ENCODE measurements around the gene PLXNB1. TPM values are rescaled to one million over a fixed set of nuclear protein-coding genes. Genes with fewer than 3 reads are reported as not detected.

The PLXNB1 gene
- total and polyA plus RNA-seq, 12 donors, result 3.4 to 115 (median 13.7) TPM

DNA sequence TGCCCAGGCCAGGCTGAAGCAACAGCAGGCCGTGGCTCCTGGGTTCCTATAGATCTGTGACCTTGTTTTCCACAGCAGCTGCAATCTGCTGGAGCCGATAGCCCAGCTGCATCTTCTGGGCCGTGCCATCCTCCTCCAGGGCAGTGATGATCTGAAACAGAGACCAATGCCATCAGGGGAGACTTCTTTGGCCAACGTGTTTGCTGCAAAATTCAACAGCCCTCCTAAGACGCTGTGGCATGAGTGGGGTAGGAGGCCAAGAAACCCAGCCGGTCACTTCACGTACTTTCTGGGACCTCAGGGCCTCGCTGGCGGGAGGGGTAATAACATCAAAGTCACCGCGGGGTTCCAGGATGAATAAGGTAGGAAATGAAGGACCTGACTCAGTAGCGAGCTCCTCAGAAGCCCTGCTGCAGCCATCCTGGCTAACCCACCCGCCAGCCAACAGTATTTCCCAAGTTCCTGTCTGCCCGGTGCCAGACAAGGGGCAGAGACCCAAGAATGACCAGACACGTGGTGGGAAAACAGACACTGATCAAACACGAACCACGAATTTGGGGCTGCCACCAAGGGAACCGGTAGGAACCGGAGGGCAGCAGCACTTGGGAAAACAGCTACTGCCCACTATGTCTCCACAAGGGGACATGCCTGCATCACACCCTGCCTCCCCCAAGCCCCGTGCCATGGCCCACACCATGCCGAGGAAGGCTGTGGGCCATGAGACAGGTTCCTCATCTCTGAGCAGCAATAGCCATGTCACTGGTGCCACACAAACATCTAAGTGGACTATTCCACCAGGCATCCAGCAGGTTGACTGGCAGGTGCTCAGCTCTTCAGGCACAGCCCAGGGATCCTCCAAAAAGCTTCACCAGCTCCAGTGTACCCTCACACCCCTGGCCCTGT is 25.2 kb downstream of the PLXNB1 start:
- peak in 5 of 7 donors; percentile 0 to 45 (median 12) for DNase-seq
- intact Hi-C loops (cut with DNase I), result no loop called here
- Histone ChIP-seq H3K4me1 (replicated peaks in 1 of 2) (peaks cover 0 to 5% of the 10 kb centered on the region in 2 donors), H3K27me3 (no peaks in the 10 kb centered on the region), H3K9me3 (replicated peaks in 1 of 3) (no peaks in the 10 kb centered on the region), H3K36me3 (replicated peaks in 1 of 2) (peaks cover 0 to 3% of the 10 kb centered on the region in 2 donors), H3K27ac (no peak overlapping the region), H3K4me3 (no peak overlapping the region)
- TF ChIP-seq, protein P1, sequence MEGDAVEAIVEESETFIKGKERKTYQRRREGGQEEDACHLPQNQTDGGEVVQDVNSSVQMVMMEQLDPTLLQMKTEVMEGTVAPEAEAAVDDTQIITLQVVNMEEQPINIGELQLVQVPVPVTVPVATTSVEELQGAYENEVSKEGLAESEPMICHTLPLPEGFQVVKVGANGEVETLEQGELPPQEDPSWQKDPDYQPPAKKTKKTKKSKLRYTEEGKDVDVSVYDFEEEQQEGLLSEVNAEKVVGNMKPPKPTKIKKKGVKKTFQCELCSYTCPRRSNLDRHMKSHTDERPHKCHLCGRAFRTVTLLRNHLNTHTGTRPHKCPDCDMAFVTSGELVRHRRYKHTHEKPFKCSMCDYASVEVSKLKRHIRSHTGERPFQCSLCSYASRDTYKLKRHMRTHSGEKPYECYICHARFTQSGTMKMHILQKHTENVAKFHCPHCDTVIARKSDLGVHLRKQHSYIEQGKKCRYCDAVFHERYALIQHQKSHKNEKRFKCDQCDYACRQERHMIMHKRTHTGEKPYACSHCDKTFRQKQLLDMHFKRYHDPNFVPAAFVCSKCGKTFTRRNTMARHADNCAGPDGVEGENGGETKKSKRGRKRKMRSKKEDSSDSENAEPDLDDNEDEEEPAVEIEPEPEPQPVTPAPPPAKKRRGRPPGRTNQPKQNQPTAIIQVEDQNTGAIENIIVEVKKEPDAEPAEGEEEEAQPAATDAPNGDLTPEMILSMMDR (IDR thresholded peaks at IDR 0.05), result no peak
- no peak for TF ChIP-seq POLR2A (IDR thresholded peaks at IDR 0.05)
- whole genome bisulfite sequencing, 4 donors, result 83 to 88% (median 87%) methylated on average over 12 to 21 of the region's 21 CpGs

DNA sequence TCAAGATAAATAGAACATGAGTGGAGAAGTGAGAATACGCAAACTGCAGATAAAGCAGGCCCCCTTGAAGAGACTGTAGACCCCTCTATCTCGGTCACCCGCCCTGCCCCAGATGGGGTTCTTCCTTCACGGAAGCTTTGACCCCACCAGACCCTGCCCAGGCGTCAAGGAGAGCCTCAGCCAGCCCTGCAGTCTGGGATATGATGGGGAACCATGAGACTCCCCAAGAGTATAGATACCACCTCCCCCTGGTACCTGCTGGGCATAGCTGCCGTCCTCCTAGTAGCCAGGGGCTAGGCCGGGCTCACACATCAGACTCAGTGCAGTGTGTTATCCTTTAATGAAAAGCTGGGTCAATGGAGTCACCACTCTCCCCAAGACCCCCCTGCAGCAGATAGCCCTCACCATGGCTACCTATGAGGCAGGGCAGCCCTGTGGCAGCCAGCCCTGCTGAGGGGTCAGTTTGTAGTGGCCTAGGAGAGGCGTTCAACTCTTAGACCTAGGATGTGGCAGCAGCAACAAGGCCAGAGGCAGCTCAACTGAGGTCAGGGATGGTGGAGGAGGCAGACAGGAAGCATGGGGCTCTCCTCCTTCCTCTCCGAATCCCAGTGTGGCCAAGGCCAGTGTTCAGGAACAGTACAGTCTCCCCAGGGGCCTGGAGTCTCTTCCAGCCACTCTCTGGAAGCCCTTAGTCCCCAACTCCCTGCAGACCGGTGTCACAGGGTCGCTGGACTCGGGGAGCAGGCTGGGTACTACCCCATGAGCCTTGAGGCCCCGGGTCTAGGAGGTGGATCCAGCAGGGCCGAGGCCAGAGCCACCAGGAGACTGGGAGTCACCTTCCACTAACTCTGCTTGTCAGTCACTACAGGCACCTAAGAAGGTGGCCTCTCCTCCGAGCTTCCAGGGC is 26.1 kb downstream of the PLXNB1 start:
- Histone ChIP-seq H3K36me3 (replicated peaks in 1 of 2) (no peaks in the 10 kb centered on the region), H3K4me1 (replicated peaks in 1 of 2) (peaks cover 0 to 5% of the 10 kb centered on the region in 2 donors), H3K9me3 (replicated peaks in 1 of 3) (no peaks in the 10 kb centered on the region), H3K27me3 (no peaks in the 10 kb centered on the region), H3K27ac (peak overlapping the region in 1 of 5 donors; percentile 81), H3K4me3 (no peak overlapping the region)
- 86 to 91% (median 90%) methylated on average over 4 to 15 of the region's 15 CpGs for WGBS, 4 donors
- TF ChIP-seq POLR2A (IDR thresholded peaks at IDR 0.05), result no peak
- TF ChIP-seq, protein P1 (IDR thresholded peaks at IDR 0.05), result no peak
- peak in 3 of 7 donors; percentile 6 to 44 (median 18) for DNase-seq
- intact Hi-C loops (cut with DNase I), result no loop called here

DNA sequence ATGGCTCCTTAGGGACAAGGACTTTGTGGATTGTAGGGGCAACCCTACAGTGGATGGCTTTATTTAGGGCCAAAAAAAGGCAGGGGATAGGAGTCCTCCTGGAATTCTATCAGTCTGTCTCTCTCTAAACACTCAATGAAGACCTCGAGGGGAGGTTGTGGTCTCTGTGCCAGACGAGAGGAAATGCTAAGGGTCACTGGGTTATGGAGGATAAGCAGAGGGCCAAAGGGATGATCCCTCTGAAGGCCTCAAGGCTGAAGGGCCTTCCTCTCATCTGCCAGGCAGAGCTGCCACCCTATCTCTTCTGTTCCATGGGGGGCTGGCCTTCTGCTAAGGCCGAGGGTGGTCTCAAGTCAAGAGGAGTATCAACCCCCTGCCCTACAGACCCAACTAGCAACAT is 27.0 kb downstream of the PLXNB1 start:
- Histone ChIP-seq H3K27ac (peak overlapping the region in 3 of 5 donors; percentile 16 to 81 (median 80)), H3K4me1 (replicated peaks in 1 of 2) (peaks cover 0 to 5% of the 10 kb centered on the region in 2 donors), H3K27me3 (no peaks in the 10 kb centered on the region), H3K9me3 (replicated peaks in 1 of 3) (no peaks in the 10 kb centered on the region), H3K4me3 (no peak overlapping the region), H3K36me3 (replicated peaks in 1 of 2) (no peaks in the 10 kb centered on the region)
- intact Hi-C loops (cut with DNase I), result loop anchor here in 1 of 2 donors (1.0 kb wide), 1 partner anchor 28 kb away; no protein-coding TSS in a partner anchor
- no peak for TF ChIP-seq POLR2A (IDR thresholded peaks at IDR 0.05)
- TF ChIP-seq, protein P1 (IDR thresholded peaks at IDR 0.05), result no peak
- peak in 1 of 7 donors; percentile 15 for DNase-seq
- WGBS, 4 donors, result 54 to 72% (median 63%) methylated on average over 3 of the region's 3 CpGs
